GM23248 (cell line): Measurements from ENCODE around the gene FAM222B.

Source experiments
- EZH2 ChIP-seq: fragments of 200-600 bp; sonication (generic); IDR thresholded peaks from 2 replicates; pipeline ENCODE4 v1.6.1; 2018; ENCODE audit warnings: antibody characterized with exemption, mild to moderate bottlenecking; ENCODE audit not compliant: insufficient read depth, poor library complexity, severe bottlenecking
- EZH2phosphoT487 ChIP-seq: fragments of 200-600 bp; sonication (generic); IDR thresholded peaks from 2 replicates; pipeline ENCODE4 v1.6.1; 2018; ENCODE audit warnings: antibody characterized with exemption, moderate library complexity, mild to moderate bottlenecking, low read depth; ENCODE audit not compliant: insufficient read depth

- no peak for TF ChIP-seq EZH2phosphoT487
- TF ChIP-seq EZH2: no peak
These were observed 83.2 kb downstream of the FAM222B start for GRCh38 chr17:28759256-28759865.
